Smooth muscle cell (in vitro differentiated cells): ENCODE measurements around the gene FSTL5. TPM values are rescaled to one million over a fixed set of nuclear protein-coding genes. Genes with fewer than 3 reads are reported as not detected.
"Not testable (repeated sequence)": the region's sequence is repeated elsewhere in the genome, so short reads cannot be mapped to it uniquely, and the experiment has no call there.

Experiments
- DNase-seq: peaks from one replicate; lab custom pipeline; 2025; ENCODE audit not compliant: unreplicated experiment; lab: John Stamatoyannopoulos, UW
- H2AFZ ChIP-seq: fragments of 200-600 bp; sonication (generic); 2 replicates; pipeline ENCODE4 v1.6.0; 2016; ENCODE audit warnings: antibody characterized with exemption, low read depth, mild to moderate bottlenecking
- H3F3A ChIP-seq: fragments of 200-600 bp; sonication (generic); 2 replicates; pipeline ENCODE4 v1.6.0; 2017; ENCODE audit warnings: antibody characterized with exemption, low read depth
- H3K27ac ChIP-seq: fragments of 200-600 bp; sonication (generic); 2 replicates; pipeline ENCODE4 v1.5.1; 2016; ENCODE audit warnings: low read depth, mild to moderate bottlenecking
- H3K27me3 ChIP-seq: fragments of 200-600 bp; sonication (generic); 2 replicates; pipeline ENCODE4 v1.6.1; 2016; ENCODE audit warnings: low read depth, mild to moderate bottlenecking
- H3K36me3 ChIP-seq: fragments of 200-600 bp; sonication (generic); 2 replicates; pipeline ENCODE4 v1.5.1; 2016; ENCODE audit warnings: low read depth
- H3K4me1 ChIP-seq: fragments of 200-600 bp; sonication (generic); 2 replicates; pipeline ENCODE4 v1.5.1; 2016; ENCODE audit warnings: low read depth
- H3K4me2 ChIP-seq: fragments of 200-600 bp; sonication (generic); 2 replicates; pipeline ENCODE4 v1.6.0; 2016; ENCODE audit warnings: mild to moderate bottlenecking
- H3K4me3 ChIP-seq: fragments of 200-600 bp; sonication (generic); 2 replicates; pipeline ENCODE4 v1.5.1; 2016; ENCODE audit warnings: mild to moderate bottlenecking
- H3K79me2 ChIP-seq: fragments of 200-600 bp; sonication (generic); 2 replicates; pipeline ENCODE4 v1.6.0; 2016; ENCODE audit warnings: low read depth, mild to moderate bottlenecking
- H3K9ac ChIP-seq: fragments of 200-600 bp; sonication (generic); 2 replicates; pipeline ENCODE4 v1.6.0; 2016; ENCODE audit warnings: low read depth
- H3K9me3 ChIP-seq: fragments of 200-600 bp; sonication (generic); replicated peaks from 2 replicates; pipeline ENCODE4 v1.5.1; 2016; ENCODE audit warnings: low read depth
- H4K20me1 ChIP-seq: fragments of 200-600 bp; sonication (generic); 2 replicates; pipeline ENCODE4 v1.6.0; 2016; ENCODE audit warnings: low read depth
- CTCF ChIP-seq: fragments of 200-600 bp; sonication (generic); IDR thresholded peaks from 2 replicates; pipeline ENCODE4 v1.5.1; 2017; ENCODE audit warnings: borderline replicate concordance, mild to moderate bottlenecking, antibody characterized with exemption; ENCODE audit not compliant: insufficient read depth, poor library complexity, severe bottlenecking
- WGBS: methylation state at CpG from one replicate; pipeline ENCODE4 v1.1.7; 2016; ENCODE audit warnings: low lambda C conversion rate; 5-methylcytosine and 5-hydroxymethylcytosine counted together
- polyA plus RNA-seq: library from polyadenylated mRNA; unstranded; fragments of >200 nt; fragmentation: Nextera tagmentation; extraction: Ambion mirVana; gene quantifications from 2 replicates; pipeline ENCODE4 v1.2.1, GENCODE V29; 2016
- total RNA-seq: library from RNA; depleted of rRNA; stranded (reverse); fragments of >200 nt; gene quantifications from 2 replicates; pipeline ENCODE4 v1.2.3, GENCODE V29; 2014

Gene FSTL5
- total and polyA plus RNA-seq, 2 experiments from 2014 or later, result 0.04 TPM; not detected in 1

DNA sequence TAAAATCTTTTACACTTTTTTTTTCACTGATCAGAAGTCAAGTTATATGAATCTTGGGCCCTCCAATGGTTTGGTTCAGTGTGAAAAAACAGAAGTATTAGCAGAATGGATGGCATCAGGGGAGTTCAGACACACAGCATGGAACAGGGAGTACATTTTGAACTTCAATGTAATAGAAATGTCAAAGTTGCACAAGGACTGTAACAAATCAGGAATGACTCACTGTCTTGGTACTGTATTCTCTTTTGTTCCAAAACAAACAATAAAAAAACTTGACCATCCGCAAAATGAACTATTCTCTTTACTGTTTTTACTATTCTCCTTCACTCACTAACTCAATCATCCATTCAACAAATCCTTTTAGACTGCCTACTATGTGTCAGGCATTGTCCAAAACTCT is 401.0 kb downstream of the FSTL5 start:
- Histone ChIP-seq H3F3A (no peaks in the 10 kb centered on the region), H3K79me2 (no peaks in the 10 kb centered on the region), H3K27me3 (no peaks in the 10 kb centered on the region), H3K4me1 (no peaks in the 10 kb centered on the region), H3K9me3 (no peaks in the 10 kb centered on the region), H3K27ac (no peak overlapping the region), H2AFZ (no peak overlapping the region), H3K4me2 (no peak overlapping the region), H4K20me1 (no peaks in the 10 kb centered on the region), H3K4me3 (no peak overlapping the region), H3K9ac (no peak overlapping the region), H3K36me3 (no peaks in the 10 kb centered on the region)
- DNase-seq, result no peak
- no peak for TF ChIP-seq CTCF
- 63% methylated on average over 1 of the region's 1 CpG for WGBS

- Histone ChIP-seq H3K27ac (no peak overlapping the region), H3K4me3 (no peak overlapping the region), H3K4me2 (no peak overlapping the region), H3F3A (no peaks in the 10 kb centered on the region), H3K36me3 (no peaks in the 10 kb centered on the region), H3K27me3 (no peaks in the 10 kb centered on the region), H3K9me3 (no peaks in the 10 kb centered on the region), H2AFZ (no peak overlapping the region), H3K79me2 (no peaks in the 10 kb centered on the region), H4K20me1 (no peaks in the 10 kb centered on the region), H3K9ac (no peak overlapping the region), H3K4me1 (no peaks in the 10 kb centered on the region)
- 89% methylated on average over 3 of the region's 3 CpGs for WGBS
- no peak for TF ChIP-seq CTCF
- no peak for DNase-seq
Measured at GRCh38 chr4:161760008-161760407, 403.8 kb downstream of the FSTL5 start.

GRCh38 chr4:161758412-161758811 is 405.4 kb downstream of the FSTL5 start:
- H3K79me2 ChIP-seq, H2AFZ ChIP-seq, H3K4me3 ChIP-seq, H4K20me1 ChIP-seq, H3K4me1 ChIP-seq, H3K27me3 ChIP-seq, H3K9me3 ChIP-seq, H3F3A ChIP-seq, H3K4me2 ChIP-seq, H3K27ac ChIP-seq, H3K36me3 ChIP-seq, H3K9ac ChIP-seq, DNase-seq: not testable (repeated sequence)
- 95% methylated on average over 9 of the region's 9 CpGs for WGBS

- no peak overlapping the region for H3K9ac ChIP-seq
- H3K4me2 ChIP-seq, result no peak overlapping the region
- H3K36me3 ChIP-seq, result no peaks in the 10 kb centered on the region
- no peaks in the 10 kb centered on the region for H4K20me1 ChIP-seq
- H3K9me3 ChIP-seq, result no peaks in the 10 kb centered on the region
- no peak for DNase-seq
- no peaks in the 10 kb centered on the region for H3K27me3 ChIP-seq
- no peak overlapping the region for H3K27ac ChIP-seq
- no peaks in the 10 kb centered on the region for H3K4me1 ChIP-seq
- no peak for TF ChIP-seq CTCF
- H3F3A ChIP-seq, result no peaks in the 10 kb centered on the region
- no peaks in the 10 kb centered on the region for H3K79me2 ChIP-seq
- H2AFZ ChIP-seq, result no peak overlapping the region
- WGBS, result 88% methylated on average over 2 of the region's 2 CpGs
- H3K4me3 ChIP-seq, result no peak overlapping the region
Measured at GRCh38 chr4:161728929-161729328, 434.9 kb downstream of the FSTL5 start.
